ENCODE measurements around the gene NME7.

DNA sequence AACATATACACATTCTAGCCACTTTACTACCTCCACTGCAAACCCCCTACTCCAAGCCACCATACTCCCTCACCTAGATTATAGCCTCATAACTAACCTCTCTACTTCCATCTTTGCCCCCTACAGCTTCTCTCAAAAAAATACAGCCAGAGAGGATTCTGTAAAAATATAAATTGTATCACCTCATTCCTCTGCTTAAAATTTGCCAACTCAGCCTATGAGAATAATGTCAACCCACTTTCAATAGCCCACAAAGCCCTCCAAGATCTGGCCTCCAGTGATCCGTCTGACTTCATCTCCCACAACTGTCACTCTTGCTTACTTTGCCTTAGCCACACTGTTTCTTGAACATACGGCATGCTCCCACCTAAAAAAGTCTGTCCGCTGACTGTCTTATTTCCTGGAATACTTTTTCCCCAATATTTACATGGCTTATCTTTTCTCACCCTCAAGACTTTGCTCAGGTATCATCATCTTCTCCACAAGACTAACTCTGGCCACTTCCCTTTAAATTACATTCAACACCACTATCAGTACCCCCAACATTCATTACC, 21.5 kb downstream of the NME7 start:
- TF ChIP-seq, protein P1, sequence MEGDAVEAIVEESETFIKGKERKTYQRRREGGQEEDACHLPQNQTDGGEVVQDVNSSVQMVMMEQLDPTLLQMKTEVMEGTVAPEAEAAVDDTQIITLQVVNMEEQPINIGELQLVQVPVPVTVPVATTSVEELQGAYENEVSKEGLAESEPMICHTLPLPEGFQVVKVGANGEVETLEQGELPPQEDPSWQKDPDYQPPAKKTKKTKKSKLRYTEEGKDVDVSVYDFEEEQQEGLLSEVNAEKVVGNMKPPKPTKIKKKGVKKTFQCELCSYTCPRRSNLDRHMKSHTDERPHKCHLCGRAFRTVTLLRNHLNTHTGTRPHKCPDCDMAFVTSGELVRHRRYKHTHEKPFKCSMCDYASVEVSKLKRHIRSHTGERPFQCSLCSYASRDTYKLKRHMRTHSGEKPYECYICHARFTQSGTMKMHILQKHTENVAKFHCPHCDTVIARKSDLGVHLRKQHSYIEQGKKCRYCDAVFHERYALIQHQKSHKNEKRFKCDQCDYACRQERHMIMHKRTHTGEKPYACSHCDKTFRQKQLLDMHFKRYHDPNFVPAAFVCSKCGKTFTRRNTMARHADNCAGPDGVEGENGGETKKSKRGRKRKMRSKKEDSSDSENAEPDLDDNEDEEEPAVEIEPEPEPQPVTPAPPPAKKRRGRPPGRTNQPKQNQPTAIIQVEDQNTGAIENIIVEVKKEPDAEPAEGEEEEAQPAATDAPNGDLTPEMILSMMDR (IDR thresholded peaks at IDR 0.05 in 4 of 5, conservative IDR thresholded peaks at IDR 0.05 in 1 of 5), result no peak
- TF ChIP-seq POLR2A (IDR thresholded peaks at IDR 0.05), result no peak

Data from gastrocnemius medialis (tissue), 4 donors.